HG03439 (cell line): ENCODE results near the gene SLC27A1.
"Not testable (repeated sequence)": the region's sequence is repeated elsewhere in the genome, so short reads cannot be mapped to it uniquely, and the experiment has no call there.

ENCODE experiments used
- ATAC-seq: cut with Tn5 transposase; IDR thresholded peaks from one replicate; pipeline ENCODE4 v1.9.1; 2021; ENCODE audit warnings: mild to moderate bottlenecking, moderate library complexity; ENCODE audit not compliant: unreplicated experiment

The SLC27A1 gene

DNA sequence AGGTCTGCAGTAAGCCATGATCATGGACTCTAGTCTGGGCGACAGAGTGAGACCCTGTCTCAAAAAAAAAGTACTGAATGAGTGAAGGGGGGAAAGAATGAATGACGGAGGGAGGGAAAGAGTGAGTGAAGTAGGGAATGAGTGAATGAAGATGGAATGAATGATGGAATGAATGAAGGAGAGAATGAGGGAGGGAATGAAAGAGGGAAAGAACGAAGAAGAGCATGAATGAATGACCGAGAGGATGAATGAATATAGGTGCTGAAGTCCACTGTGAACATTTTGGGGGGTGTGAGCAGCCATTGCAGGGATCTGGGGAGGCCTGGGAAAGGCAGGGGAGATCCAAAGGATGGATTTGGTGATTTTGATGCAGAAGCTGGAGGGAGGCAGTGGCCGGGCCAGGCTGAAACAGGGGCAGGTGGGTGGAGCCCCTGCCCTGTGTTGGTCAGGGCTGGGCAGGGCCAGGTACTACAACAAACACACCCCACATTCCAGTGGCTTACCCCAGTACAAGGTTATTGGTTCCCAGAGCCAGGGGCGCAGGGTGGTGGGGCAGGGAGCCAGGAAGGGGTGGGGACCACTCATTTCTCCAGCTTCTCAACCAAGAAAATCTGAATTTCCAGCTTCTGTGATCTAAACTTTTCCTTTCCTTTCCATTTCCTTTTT lies 14.3 kb downstream of the SLC27A1 start:
- ATAC-seq = no peak

GRCh38 chr19:17486545-17487240 lies 16.4 kb downstream of the SLC27A1 start:
- ATAC-seq = no peak

GRCh38 chr19:17487284-17488121 lies 17.2 kb downstream of the SLC27A1 start:
- no peak for ATAC-seq

DNA sequence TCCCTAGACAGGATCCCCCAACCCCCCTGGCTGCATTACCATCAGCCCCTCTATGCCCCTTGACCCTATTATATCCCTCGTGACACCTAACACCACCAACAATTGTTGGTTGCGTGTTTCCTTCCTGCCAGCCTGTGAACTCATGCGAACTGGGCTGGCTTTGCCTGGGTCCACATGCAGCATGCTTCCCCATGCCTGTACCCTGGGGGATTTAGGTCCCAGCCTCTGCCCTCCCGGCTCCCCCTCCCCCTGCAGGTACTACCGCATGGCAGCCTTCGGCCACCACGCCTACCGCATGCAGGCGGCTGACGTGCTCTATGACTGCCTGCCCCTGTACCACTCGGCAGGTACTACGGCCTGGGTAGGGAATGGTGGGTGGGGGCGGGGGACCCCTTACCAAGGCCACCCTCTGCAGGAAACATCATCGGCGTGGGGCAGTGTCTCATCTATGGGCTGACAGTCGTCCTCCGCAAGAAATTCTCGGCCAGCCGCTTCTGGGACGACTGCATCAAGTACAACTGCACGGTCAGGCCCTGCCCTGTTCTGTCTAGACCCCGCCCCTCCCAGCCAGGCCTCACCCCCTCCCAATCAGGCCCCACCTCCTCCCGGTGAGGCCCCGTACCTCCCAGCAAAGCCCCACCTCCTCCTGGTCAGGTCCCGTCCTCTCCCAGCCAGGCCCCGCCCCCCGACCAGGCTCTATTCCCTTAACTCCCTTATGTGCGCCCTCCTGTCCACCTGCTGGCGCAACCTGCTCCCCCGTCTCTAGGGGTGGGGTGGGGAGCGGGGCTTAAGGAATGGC lies 18.5 kb downstream of the SLC27A1 start:
- no peak for ATAC-seq

DNA sequence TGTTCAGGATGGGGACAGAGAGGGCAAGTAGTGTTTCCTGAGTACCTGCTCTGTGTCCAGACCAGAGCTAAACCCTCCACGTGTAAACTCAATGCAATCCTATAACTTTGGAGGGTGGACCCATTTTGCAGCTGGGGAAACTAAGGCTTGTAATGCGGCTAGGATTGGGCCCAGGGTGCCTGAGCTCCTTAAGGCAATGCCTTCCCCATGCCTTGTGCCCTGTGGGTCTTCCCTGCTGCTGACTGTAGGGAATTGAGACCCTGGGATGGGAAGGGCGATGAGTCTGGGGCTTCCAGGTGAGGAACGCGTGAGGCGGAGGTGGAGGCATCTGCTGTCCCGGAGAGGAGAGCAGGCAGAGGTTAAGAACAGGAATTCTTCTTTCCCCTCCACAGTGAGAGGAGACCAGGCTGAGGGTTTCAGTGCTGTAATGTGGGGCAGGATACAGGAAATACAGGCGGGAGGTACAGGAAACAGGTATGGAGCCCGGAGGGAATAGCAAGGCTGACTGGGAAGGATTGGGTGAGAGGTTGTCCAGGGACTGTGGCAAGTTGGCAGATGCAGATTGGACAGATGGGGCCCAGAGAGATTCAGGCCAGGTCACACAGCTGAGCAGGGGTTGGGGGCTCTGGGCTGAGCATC lies 19.2 kb downstream of the SLC27A1 start:
- ATAC-seq = no peak

DNA sequence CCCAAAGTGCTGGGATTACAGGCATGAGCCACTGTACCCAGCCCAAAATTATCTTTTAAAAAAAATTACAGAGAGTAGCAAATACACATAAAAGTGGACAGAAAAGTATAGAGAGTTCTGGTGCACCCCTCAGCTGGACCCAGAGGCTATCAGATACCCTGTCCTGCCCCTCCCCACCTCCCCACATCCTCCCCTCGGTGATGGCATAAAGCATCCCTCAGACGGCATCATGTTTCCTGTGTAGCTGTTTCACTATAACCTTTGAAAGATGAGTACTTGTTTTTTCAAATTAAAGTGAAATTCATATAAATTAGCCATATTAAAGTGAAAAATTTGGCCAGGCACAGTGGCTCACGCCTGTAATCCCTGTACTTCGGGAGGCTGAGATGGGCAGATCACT lies 20.1 kb downstream of the SLC27A1 start:
- no peak for ATAC-seq

DNA sequence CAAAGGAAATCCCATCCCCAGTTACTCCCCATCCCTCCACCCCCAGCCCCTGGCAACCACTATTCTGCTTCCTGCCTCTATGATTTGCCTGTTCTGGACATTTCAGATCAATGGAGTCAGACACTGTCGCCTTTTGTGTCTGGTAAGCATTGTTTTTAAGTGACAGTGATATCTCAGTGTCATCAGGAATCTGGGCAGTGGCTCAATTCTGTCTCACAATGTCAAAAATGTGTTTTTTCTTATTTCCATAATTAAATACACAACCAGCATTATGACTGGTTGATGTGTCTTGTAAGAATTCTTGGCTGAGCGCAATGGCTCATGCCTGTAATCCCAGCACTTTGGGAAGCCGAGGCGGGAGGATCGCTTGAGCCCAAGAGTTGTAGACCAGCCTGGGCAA lies 21.0 kb downstream of the SLC27A1 start:
- ATAC-seq = no peak

GRCh38 chr19:17495639-17496296 lies 25.4 kb downstream of the SLC27A1 start:
- no peak for ATAC-seq

GRCh38 chr19:17496337-17496997 lies 26.1 kb downstream of the SLC27A1 start:
- peak; percentile 74 for ATAC-seq

DNA sequence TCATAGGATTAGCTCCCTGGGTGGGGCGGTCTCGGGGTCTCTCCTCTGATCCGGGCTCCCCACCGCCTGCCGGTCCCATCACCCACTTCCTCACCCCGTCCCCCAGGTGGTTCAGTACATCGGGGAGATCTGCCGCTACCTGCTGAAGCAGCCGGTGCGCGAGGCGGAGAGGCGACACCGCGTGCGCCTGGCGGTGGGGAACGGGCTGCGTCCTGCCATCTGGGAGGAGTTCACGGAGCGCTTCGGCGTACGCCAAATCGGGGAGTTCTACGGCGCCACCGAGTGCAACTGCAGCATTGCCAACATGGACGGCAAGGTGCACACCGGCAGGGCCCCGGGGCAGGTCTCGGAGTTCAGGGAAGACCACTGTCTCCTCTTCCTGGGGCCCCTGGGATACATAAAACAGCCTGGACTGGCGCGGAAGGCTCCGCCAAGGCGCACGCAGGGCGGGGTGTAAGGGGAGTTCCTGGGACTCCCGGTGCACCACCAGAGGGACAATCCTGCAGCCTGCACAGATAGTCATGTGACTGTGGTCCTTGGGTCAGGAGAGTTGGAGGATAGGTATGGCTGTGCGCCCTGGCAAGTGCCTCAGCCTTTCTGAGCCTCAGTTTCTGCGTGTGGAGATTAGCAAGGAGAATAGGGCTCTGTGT lies 26.9 kb downstream of the SLC27A1 start:
- no peak for ATAC-seq

DNA sequence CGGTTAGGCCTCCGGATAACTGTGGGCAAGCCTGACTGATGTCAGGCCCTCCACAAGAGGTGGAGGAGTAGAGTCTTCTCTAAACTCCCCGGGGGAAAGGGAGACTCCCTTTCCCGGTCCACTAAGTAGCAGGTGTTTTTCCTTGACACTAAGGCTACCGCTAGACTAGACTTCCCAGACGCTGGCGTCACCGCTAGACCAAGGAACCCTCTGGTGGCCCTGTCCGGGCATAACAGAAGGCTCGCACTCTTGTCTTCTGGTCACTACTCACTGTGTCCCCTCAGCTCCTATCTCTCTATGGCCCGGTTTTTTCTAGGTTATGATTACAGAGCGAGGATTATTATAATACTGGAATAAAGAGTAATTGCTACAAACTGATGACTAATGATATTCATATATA lies 28.7 kb downstream of the SLC27A1 start:
- not testable (repeated sequence) for ATAC-seq

DNA sequence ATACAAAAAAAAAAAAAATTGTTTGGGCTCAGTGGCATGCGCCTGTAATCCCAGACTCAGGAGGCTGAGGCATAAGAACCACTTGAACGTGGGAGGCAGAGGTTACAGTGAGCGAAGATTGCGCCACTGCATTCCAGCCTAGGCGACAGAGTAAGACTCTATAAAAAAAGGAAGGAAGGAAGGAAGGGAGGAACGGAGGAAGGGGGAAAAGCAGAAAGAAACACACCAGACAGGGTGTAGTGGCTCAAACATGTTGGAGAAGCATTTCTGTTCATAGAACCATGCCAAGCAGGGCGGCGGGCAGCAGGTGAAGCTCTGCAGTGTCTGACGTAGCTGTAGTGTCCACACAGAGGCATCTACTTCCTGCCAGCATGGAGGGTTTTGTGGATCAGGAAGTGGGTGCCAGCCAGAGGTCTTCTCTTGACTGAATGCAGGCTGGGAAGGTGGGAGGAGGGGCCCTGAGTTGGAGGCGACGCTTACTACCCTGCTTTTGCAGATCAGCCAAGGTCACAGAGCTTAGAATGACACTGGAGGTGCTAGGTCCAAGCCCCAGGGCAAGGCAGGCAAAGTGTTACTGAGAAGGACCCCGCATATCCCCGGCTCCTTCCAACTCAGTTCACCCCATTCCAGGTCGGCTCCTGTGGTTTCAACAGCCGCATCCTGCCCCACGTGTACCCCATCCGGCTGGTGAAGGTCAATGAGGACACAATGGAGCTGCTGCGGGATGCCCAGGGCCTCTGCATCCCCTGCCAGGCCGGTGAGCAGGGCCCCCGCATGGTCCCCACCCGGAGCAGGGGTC lies 29.5 kb downstream of the SLC27A1 start:
- no peak for ATAC-seq

DNA sequence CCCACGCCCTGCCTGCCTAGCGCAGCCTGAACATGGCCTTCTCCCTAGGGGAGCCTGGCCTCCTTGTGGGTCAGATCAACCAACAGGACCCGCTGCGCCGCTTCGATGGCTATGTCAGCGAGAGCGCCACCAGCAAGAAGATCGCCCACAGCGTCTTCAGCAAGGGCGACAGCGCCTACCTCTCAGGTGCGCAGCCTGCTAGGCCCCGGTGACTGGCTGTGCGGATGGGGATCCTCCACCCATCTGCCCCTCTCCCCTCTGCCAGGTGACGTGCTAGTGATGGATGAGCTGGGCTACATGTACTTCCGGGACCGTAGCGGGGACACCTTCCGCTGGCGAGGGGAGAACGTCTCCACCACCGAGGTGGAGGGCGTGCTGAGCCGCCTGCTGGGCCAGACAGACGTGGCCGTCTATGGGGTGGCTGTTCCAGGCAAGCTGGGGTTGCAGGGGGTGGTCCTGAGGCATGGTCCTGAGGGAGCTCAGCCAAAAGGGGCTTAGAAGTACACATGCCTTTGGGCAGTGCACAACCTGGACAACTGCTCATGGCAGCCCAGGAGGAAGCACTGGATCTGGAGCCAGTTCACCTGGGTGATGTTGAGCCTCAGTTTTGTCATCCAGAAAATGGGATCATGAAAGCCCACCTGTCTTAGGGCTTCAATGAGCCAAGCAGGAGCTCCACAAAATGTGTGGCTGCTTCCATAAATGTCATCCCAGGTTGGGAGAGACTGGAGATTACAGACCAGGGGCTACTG lies 30.3 kb downstream of the SLC27A1 start:
- ATAC-seq = no peak

DNA sequence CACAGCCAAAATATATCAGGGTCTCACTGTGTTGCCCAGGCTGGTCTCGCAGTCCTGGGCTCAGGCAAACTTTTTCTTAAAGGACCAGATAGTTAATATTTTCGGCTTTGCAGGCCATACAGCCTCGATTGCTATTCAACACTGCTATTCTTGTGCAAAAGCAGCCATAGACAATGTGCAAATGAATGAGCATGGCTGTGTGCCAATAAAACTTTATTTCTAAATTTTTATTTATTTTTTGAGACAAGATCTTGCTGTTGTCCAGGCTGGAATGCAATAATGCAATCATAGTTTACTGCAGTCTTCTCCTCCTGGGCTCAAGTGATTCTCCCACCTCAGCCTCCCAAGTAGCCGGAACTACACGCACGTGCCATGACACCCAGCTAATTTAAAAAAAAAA lies 32.9 kb downstream of the SLC27A1 start:
- ATAC-seq = no peak

DNA sequence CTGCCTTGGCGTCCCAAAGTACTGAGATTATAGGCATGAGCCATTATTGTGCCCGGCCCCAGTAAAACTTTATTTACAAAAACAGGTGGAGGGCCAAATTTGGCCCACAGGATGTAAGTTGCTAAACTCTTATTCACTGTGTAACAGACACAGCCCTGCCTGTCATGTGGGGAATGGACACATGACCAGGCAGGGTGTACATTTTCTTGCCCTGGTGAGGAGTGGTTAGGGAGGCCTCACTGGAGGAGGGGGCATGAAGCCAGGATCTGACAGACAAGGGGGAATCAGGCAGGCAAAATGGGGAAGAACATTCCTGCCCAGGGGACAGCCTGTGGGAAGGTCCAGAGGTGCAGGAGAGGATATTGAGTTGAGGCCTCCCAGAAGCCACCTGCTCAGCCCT lies 33.7 kb downstream of the SLC27A1 start:
- no peak for ATAC-seq

- ATAC-seq = no peak
These were observed 34.1 kb downstream of the SLC27A1 start for GRCh38 chr19:17504456-17504855.

DNA sequence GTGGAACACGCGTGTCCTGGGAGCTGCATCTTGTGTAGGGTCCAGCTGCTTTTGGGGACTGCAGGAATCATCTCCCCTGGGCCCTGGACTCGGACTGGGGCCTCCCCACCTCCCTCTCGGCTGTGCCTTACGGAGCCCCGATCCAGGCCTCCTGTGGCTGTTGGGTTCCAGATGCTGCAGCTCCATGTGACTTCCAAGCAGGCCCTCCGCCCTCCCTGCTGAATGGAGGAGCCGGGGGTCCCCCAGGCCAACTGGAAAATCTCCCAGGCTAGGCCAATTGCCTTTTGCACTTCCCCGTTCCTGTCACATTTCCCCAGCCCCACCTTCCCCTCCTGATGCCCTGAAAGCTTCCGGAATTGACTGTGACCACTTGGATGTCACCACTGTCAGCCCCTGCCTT lies 34.9 kb downstream of the SLC27A1 start:
- ATAC-seq = no peak
